AML-193 (cell line): Measurements from ENCODE around the gene NDUFC1.

Experiments
- DNase-seq, 2 experiments: peaks; one replicate each; lab custom pipeline; 2025; lab: John Stamatoyannopoulos, UW

The NDUFC1 gene

DNA sequence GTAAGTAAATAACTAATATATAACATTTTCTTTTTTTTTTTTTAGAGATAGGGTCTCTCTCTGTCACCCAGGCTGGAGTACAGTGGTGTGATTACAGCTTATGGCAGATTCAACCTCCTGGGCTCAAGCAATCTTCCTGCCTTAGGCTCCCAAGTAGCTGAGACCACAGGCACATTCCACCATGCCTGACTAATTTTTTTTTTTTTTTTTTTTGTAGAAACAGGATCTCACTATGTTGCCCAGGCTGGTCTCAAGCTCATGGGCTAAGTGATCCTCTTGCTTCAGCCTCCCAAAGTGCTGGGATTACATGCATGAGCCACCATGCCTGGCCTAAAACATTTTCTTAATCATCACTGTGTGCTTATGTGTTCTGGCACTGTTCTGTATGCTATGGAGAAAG is 55.0 kb downstream of the NDUFC1 start:
- DNase-seq = no peak

DNA sequence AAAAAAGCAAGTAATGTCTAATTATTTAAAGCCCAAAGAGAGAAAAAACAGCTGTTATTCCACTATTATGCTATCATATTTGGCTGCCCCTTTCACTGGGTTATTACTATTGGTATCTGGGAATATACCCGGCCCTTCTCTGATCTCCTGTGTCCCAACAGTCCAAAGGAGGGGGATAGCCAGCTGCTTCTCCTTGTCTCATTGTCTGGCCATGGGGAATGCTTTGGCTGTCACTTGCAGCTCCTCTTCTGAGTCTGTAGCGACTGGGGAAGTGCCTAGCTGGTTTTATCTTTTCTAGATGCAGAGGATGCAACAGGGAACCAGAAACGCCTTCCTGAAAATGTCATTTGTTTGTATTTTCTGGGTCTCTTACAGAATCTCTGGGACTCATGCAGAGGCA is 56.1 kb downstream of the NDUFC1 start:
- no peak for DNase-seq

DNA sequence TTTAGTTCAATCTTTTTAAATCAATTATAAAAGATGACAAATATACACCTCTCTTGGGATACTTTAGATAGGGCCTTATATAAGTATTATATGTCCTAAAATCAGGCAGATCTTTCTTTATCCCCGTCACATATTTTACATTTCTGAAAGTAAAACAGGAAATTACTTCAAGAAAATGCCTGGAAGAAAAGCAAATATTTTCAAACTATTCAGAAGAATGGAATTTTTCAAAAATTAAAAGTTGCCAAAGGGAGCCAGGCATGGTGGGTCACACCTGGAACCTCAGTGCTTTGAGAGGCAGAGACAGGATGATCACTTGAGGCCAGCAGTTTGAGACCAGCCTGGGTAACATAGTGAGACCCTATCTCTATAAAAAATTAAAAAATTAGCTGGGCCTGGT is 56.7 kb downstream of the NDUFC1 start:
- DNase-seq = no peak

GRCh38 chr4:139243448-139244365 is 58.6 kb downstream of the NDUFC1 start:
- no peak for DNase-seq

DNA sequence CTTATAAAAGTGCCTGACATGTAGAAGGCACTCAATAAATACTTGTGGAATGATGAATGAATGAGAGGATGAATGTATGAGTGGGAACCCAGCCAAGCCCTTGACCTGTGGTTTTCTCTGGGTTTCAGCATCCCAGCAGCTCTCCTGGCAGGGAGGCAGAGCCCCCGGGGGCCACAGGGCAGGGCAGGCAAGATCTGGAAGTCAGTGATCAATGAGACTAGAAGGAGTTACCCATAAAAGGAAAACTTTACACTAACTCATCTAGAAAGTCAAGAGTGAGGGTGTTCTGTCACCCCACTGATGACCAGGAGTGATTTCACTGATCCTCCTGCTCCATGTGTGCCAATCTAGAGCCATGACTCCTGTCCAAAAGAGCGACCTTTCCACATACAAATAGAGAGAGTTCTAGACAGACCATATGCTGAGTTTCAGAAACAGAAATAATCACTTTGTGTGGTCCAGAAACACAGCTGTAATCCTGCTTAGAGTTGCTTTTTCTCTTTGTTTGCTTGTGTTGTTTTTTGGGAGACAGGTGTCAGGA is 59.7 kb downstream of the NDUFC1 start:
- DNase-seq = no peak

- DNase-seq = no peak
These were observed 60.5 kb downstream of the NDUFC1 start for GRCh38 chr4:139241784-139242151.

- DNase-seq = no peak
These were observed 61.0 kb downstream of the NDUFC1 start for GRCh38 chr4:139241086-139241783.
